22Rv1 (cell line): ENCODE measurements around the gene FOXP1.
"Not testable (repeated sequence)": the region's sequence is repeated elsewhere in the genome, so short reads cannot be mapped to it uniquely, and the experiment has no call there.

ENCODE experiments used
- ZFX ChIP-seq: fragments of 450-650 bp; IDR thresholded peaks from 2 replicates; pipeline ENCODE4 v1.6.1; 2017; ENCODE audit warnings: antibody characterized with exemption, borderline replicate concordance
- TF ChIP-seq, protein P1 (sequence below): fragments of 450-650 bp; IDR thresholded peaks from 2 replicates; pipeline ENCODE4 v1.5.1; 2017; ENCODE audit warnings: mild to moderate bottlenecking

DNA sequence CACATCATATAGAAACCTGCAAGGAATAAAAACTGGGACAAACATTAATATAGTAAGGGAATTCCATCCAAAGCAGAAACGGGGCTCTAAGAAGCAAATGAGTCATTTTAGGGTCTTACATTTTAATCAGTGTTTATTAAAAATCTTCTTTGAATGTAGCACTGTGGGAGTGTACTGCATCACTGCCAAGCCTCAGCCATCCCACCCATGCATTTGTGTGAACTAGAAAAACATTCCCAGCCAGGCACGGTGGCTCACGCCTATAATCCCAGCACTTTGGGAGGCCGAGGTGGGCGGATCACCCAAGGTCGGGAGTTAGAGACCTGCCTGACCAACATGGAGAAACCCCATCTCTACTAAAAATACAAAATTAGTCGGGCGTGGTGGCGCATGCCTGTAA, 57.1 kb downstream of the FOXP1 start:
- TF ChIP-seq, protein P1, sequence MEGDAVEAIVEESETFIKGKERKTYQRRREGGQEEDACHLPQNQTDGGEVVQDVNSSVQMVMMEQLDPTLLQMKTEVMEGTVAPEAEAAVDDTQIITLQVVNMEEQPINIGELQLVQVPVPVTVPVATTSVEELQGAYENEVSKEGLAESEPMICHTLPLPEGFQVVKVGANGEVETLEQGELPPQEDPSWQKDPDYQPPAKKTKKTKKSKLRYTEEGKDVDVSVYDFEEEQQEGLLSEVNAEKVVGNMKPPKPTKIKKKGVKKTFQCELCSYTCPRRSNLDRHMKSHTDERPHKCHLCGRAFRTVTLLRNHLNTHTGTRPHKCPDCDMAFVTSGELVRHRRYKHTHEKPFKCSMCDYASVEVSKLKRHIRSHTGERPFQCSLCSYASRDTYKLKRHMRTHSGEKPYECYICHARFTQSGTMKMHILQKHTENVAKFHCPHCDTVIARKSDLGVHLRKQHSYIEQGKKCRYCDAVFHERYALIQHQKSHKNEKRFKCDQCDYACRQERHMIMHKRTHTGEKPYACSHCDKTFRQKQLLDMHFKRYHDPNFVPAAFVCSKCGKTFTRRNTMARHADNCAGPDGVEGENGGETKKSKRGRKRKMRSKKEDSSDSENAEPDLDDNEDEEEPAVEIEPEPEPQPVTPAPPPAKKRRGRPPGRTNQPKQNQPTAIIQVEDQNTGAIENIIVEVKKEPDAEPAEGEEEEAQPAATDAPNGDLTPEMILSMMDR = not testable (repeated sequence)
- not testable (repeated sequence) for TF ChIP-seq ZFX
